IMR-90 (cell line): ENCODE results near the gene HEPHL1. TPM values are rescaled to one million over a fixed set of nuclear protein-coding genes. Genes with fewer than 3 reads are reported as not detected.

Experiments used
- ATAC-seq: fragments of 200-7000 bp; cut with Tn5 transposase; 2 replicates; pipeline ENCODE4 v1.9.1; 2020; ENCODE audit warnings: low read depth, mild to moderate bottlenecking, moderate library complexity
- BruUV-seq: library from RNA; stranded (reverse); fragments of 400-500 nt; replicated peaks from 2 replicates; lab custom pipeline; 2021; lab: Mats Ljungman, UMichigan
- CTCF ChIA-PET: fragments of 300-600 bp; formaldehyde crosslinking; extraction: SDS; loops from one replicate; lab custom pipeline; 2021; ENCODE audit warnings: antibody characterized with exemption; lab: Yijun Ruan, JAX
- POLR2A ChIA-PET: fragments of 300-600 bp; sonication (Branson Sonifier 250); formaldehyde crosslinking; loops from one replicate; lab custom pipeline; 2022; ENCODE audit warnings: antibody characterized with exemption; ENCODE audit not compliant: unreplicated experiment; lab: Charles Lee
- DNase-seq: peaks from one replicate; pipeline ENCODE4 v3.0.0; 2013
- H2AFZ ChIP-seq: replicated peaks from 2 replicates; pipeline ENCODE3; 2013; ENCODE audit warnings: low read length, mild to moderate bottlenecking; ENCODE audit not compliant: poor library complexity
- H2AK5ac ChIP-seq: 2 replicates; pipeline ENCODE4 v1.6.1; 2013; ENCODE audit warnings: low read depth, low read length, inconsistent platforms
- H2AK9ac ChIP-seq: replicated peaks from 2 replicates; pipeline ENCODE3; 2013; ENCODE audit warnings: mild to moderate bottlenecking, low read depth, low read length, moderate library complexity; ENCODE audit not compliant: poor library complexity
- H2BK120ac ChIP-seq: 2 replicates; pipeline ENCODE4 v1.6.1; 2013; ENCODE audit warnings: low read depth, low read length, inconsistent platforms
- H2BK15ac ChIP-seq: 3 replicates; pipeline ENCODE4 v1.6.1; 2013; ENCODE audit warnings: low read depth, low read length, inconsistent platforms
- H2BK20ac ChIP-seq: 2 replicates; pipeline ENCODE4 v1.6.1; 2013; ENCODE audit warnings: low read depth, mild to moderate bottlenecking, inconsistent platforms, low read length, moderate library complexity
- H2BK5ac ChIP-seq: 2 replicates; pipeline ENCODE4 v1.6.1; 2013; ENCODE audit warnings: mild to moderate bottlenecking, low read depth, low read length, inconsistent platforms; ENCODE audit not compliant: poor library complexity, severe bottlenecking
- H3K14ac ChIP-seq: replicated peaks from 2 replicates; pipeline ENCODE4 v1.6.1; 2013; ENCODE audit warnings: low read depth, low read length, inconsistent platforms
- H3K18ac ChIP-seq: 2 replicates; pipeline ENCODE4 v1.6.1; 2013; ENCODE audit warnings: low read depth, low read length, control low read depth
- H3K23ac ChIP-seq: 2 replicates; pipeline ENCODE4 v1.6.1; 2013; ENCODE audit warnings: low read depth, low read length, inconsistent platforms
- H3K27ac ChIP-seq: 2 replicates; pipeline ENCODE4 v1.5.1; 2013; ENCODE audit warnings: mild to moderate bottlenecking, control low read depth, low read length; ENCODE audit not compliant: insufficient read depth
- H3K27me3 ChIP-seq: 2 replicates; pipeline ENCODE4 v1.6.1; 2013; ENCODE audit warnings: low read length; ENCODE audit not compliant: control insufficient read depth, insufficient read depth
- H3K36me3 ChIP-seq: 2 replicates; pipeline ENCODE4 v1.6.1; 2013; ENCODE audit warnings: low read length, mixed read lengths; ENCODE audit not compliant: control insufficient read depth, insufficient read depth
- H3K4ac ChIP-seq: 2 replicates; pipeline ENCODE4 v1.6.1; 2013; ENCODE audit warnings: low read depth, low read length, inconsistent platforms
- H3K4me1 ChIP-seq: 2 replicates; pipeline ENCODE4 v1.6.1; 2013; ENCODE audit warnings: low read length, mixed read lengths; ENCODE audit not compliant: control insufficient read depth, insufficient read depth
- H3K4me2 ChIP-seq: 2 replicates; pipeline ENCODE4 v1.6.1; 2013; ENCODE audit warnings: low read depth, mild to moderate bottlenecking, control low read depth, low read length, moderate library complexity
- H3K4me3 ChIP-seq: 2 replicates; pipeline ENCODE4 v1.5.1; 2013; ENCODE audit warnings: low read depth, mild to moderate bottlenecking, control low read depth, low read length, moderate library complexity; ENCODE audit not compliant: insufficient read depth
- H3K56ac ChIP-seq: 2 replicates; pipeline ENCODE4 v1.6.1; 2013; ENCODE audit warnings: low read length, inconsistent platforms; ENCODE audit not compliant: insufficient read depth; ENCODE audit errors: extremely low read depth
- H3K79me1 ChIP-seq, 2 experiments: 2 replicates each; pipeline ENCODE4 v1.6.1; 2013; ENCODE audit warnings: low read length in 2 of 2, inconsistent platforms in 1 of 2, low read depth in 1 of 2
- H3K9ac ChIP-seq: 2 replicates; pipeline ENCODE4 v1.6.1; 2013; ENCODE audit warnings: low read depth, low read length, control low read depth
- H3K9me1 ChIP-seq: 2 replicates; pipeline ENCODE4 v1.6.1; 2013; ENCODE audit warnings: low read length, inconsistent platforms; ENCODE audit not compliant: insufficient read depth
- H3K9me3 ChIP-seq: 2 replicates; pipeline ENCODE4 v1.6.1; 2013; ENCODE audit warnings: low read length; ENCODE audit not compliant: control insufficient read depth, insufficient read depth
- H4K20me1 ChIP-seq: 2 replicates; pipeline ENCODE4 v1.6.1; 2013; ENCODE audit warnings: low read length, inconsistent platforms; ENCODE audit not compliant: insufficient read depth
- H4K5ac ChIP-seq: 2 replicates; pipeline ENCODE4 v1.6.1; 2013; ENCODE audit warnings: mild to moderate bottlenecking, low read depth, low read length, control low read depth
- H4K8ac ChIP-seq, 2 experiments: 2 replicates each; pipeline ENCODE4 v1.6.1; 2013; ENCODE audit warnings: low read depth in 2 of 2, low read length in 2 of 2, control low read depth in 1 of 2, inconsistent platforms in 1 of 2
- H4K91ac ChIP-seq: 2 replicates; pipeline ENCODE4 v1.6.1; 2013; ENCODE audit warnings: low read depth, low read length, inconsistent platforms; ENCODE audit not compliant: insufficient read depth
- CEBPB ChIP-seq: IDR thresholded peaks from 2 replicates; pipeline ENCODE4 v1.6.1; 2012; ENCODE audit warnings: low read depth, low read length, improper control_type of control experiment
- MAZ ChIP-seq: IDR thresholded peaks from 2 replicates; pipeline ENCODE4 v1.6.1; 2012; ENCODE audit warnings: low read depth, mild to moderate bottlenecking, low read length, improper control_type of control experiment, moderate library complexity, borderline replicate concordance
- NFE2L2 ChIP-seq: fragments of 150-350 bp; IDR thresholded peaks from 2 replicates; pipeline ENCODE4 v1.6.1; 2016; ENCODE audit warnings: low read depth, mild to moderate bottlenecking, low read length
- dilution Hi-C: fragments of 300-500 bp; cut with HindIII; formaldehyde crosslinking; loops from one replicate; pipeline ENCODE4 v1.14.3; 2018; ENCODE audit warnings: low sequenced_read_pairs; ENCODE audit not compliant: unreplicated experiment
- in situ Hi-C: fragments of 300-500 bp; cut with MboI; formaldehyde crosslinking; loops from 3 replicates; pipeline ENCODE4 v1.14.3; 2019; ENCODE audit warnings: low sequenced_read_pairs, inconsistent platforms, mixed read lengths
- intact Hi-C: fragments of 100-400 bp; cut with micrococcal nuclease; formaldehyde crosslinking; loops from 2 replicates; pipeline ENCODE4 v1.10.0; 2022
- polyA plus RNA-seq, 3 experiments: library from polyadenylated mRNA; depleted of rRNA; stranded (reverse); fragments of >200 nt; gene quantifications; 2 replicates each; pipeline ENCODE4 v1.2.3, GENCODE V29; 2012; ENCODE audit warnings: low replicate concordance in 1 of 3
- total RNA-seq: library from RNA; depleted of rRNA; stranded (reverse); fragments of >200 nt; gene quantifications from 2 replicates; pipeline ENCODE4 v1.2.3, GENCODE V29; 2012

HEPHL1 gene
- total and polyA plus RNA-seq, 2 of the 4 experiments (the other 2 are of a cell fraction): under 0.01 to 0.02 TPM

- no peak overlapping the region for H4K5ac ChIP-seq
- no peak overlapping the region for H3K23ac ChIP-seq
- H3K79me1 ChIP-seq: no peaks in the 10 kb centered on the region
- ATAC-seq (no peak), DNase-seq (peak; percentile 35)
- H2BK15ac ChIP-seq: no peak overlapping the region
- ChIA-PET POLR2A (no interaction called here), CTCF (no interaction called here)
- H3K9me3 ChIP-seq: no peaks in the 10 kb centered on the region
- H3K4me3 ChIP-seq: no peak overlapping the region
- H2AK9ac ChIP-seq: no peak overlapping the region
- no peaks in the 10 kb centered on the region for H3K36me3 ChIP-seq
- H3K27me3 ChIP-seq: no peaks in the 10 kb centered on the region
- H3K27ac ChIP-seq: no peak overlapping the region
- H3K4me1 ChIP-seq: no peaks in the 10 kb centered on the region
- H4K91ac ChIP-seq: no peak overlapping the region
- no TSS peak for BruUV-seq
- no peak overlapping the region for H3K4me2 ChIP-seq
- H3K56ac ChIP-seq: no peak overlapping the region
- in situ Hi-C loops (no loop called here), intact Hi-C loops (no loop called here), dilution Hi-C loops (no loop called here)
- no peak overlapping the region for H3K14ac ChIP-seq
- no peak overlapping the region for H2AK5ac ChIP-seq
- no peak overlapping the region for H2BK120ac ChIP-seq
- no peak overlapping the region for H2BK20ac ChIP-seq
- H3K18ac ChIP-seq: no peak overlapping the region
- H3K9ac ChIP-seq: no peak overlapping the region
- no peak overlapping the region for H2BK5ac ChIP-seq
- no peaks in the 10 kb centered on the region for H4K20me1 ChIP-seq
- H3K4ac ChIP-seq: no peak overlapping the region
- TF ChIP-seq CEBPB (peak; percentile 24; the same call in 1 of the 2 replicates), MAZ (no peak), NFE2L2 (no peak)
- H3K9me1 ChIP-seq: no peaks in the 10 kb centered on the region
- no peak overlapping the region for H2AFZ ChIP-seq
- no peak overlapping the region for H4K8ac ChIP-seq
Observed at GRCh38 chr11:94060401-94060800, 39.2 kb downstream of the HEPHL1 start.
